EL (cell line): ENCODE measurements around the gene ANKS4B.
"Not testable (repeated sequence)": the region's sequence is repeated elsewhere in the genome, so short reads cannot be mapped to it uniquely, and the experiment has no call there.

Source experiments
- DNase-seq: peaks from one replicate; pipeline ENCODE4 v3.0.0-alpha.2; 2016

The ANKS4B gene

GRCh38 chr16:21222495-21223337, 10.8 kb upstream of the ANKS4B start:
- no peak for DNase-seq

GRCh38 chr16:21223787-21224186, 9.7 kb upstream of the ANKS4B start:
- DNase-seq: no peak

GRCh38 chr16:21224800-21225199, 8.7 kb upstream of the ANKS4B start:
- no peak for DNase-seq

GRCh38 chr16:21226749-21227148, 6.8 kb upstream of the ANKS4B start:
- DNase-seq: no peak

GRCh38 chr16:21227866-21228265, 5.6 kb upstream of the ANKS4B start:
- no peak for DNase-seq

- no peak for DNase-seq
Measured at GRCh38 chr16:21228361-21228872, 5.1 kb upstream of the ANKS4B start.

- DNase-seq: no peak
Measured at GRCh38 chr16:21233045-21233520, 416 bp upstream of the ANKS4B start.

- no peak for DNase-seq
Measured at GRCh38 chr16:21235199-21235585, 1.7 kb downstream of the ANKS4B start.

GRCh38 chr16:21236831-21237230, 3.3 kb downstream of the ANKS4B start:
- DNase-seq: no peak

- no peak for DNase-seq
Measured at GRCh38 chr16:21239646-21240045, 6.1 kb downstream of the ANKS4B start.

GRCh38 chr16:21242756-21243155, 9.3 kb downstream of the ANKS4B start:
- DNase-seq: no peak

GRCh38 chr16:21244518-21245215, 11.2 kb downstream of the ANKS4B start:
- DNase-seq: no peak

- DNase-seq: not testable (repeated sequence)
Measured at GRCh38 chr16:21248179-21248578, 14.7 kb downstream of the ANKS4B start.

GRCh38 chr16:21250072-21250923, 16.8 kb downstream of the ANKS4B start:
- DNase-seq: no peak

GRCh38 chr16:21253470-21253869, 20.0 kb downstream of the ANKS4B start:
- no peak for DNase-seq

GRCh38 chr16:21256636-21257035, 23.1 kb downstream of the ANKS4B start:
- no peak for DNase-seq

- DNase-seq: no peak
Measured at GRCh38 chr16:21257284-21257683, 23.8 kb downstream of the ANKS4B start.

- peak; percentile 79 for DNase-seq
Measured at GRCh38 chr16:21260870-21261791, 27.6 kb downstream of the ANKS4B start.

- DNase-seq: no peak
Measured at GRCh38 chr16:21262779-21263639, 29.5 kb downstream of the ANKS4B start.

GRCh38 chr16:21263640-21264570, 30.4 kb downstream of the ANKS4B start:
- DNase-seq: peak; percentile 9
